ENCODE measurements around the gene HCCS. TPM values are rescaled to one million over a fixed set of nuclear protein-coding genes. Genes with fewer than 3 reads are reported as not detected.

HCCS gene
- total RNA-seq, 1 donor from 2014 or later: 22.7 TPM

Other genes with a start within 250 kb of the HCCS start
- not detected for gene AMELX, start 182.1 kb downstream of the HCCS start, total RNA-seq (ENCODE audit: unreplicated experiment)

All from glutamatergic neuron (in vitro differentiated cells).